Measurements from ENCODE around the gene ABCA10.

The ABCA10 gene

GRCh38 chr17:69150333-69150732 lies 78.3 kb downstream of the ABCA10 start:
- DNase-seq: no peak

DNA sequence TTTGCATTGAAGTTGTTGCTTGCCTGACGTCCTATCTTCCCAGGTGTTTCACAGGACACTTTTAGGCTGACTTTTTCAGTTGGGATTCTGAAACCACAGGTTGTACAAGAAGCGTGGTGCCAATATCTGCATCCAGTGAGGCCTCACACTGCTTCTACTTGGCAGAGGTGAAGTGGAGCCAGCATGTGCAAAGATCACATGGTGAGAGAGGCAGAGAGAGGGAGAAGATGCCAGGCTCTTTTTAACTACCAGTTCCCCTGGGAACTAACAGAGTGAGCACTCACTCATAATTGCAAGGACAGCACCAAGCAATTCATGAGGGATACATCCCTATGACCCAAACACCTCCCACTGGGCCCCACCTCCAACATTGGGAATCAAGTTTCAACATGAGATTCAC lies 81.2 kb downstream of the ABCA10 start:
- DNase-seq: no peak

DNA sequence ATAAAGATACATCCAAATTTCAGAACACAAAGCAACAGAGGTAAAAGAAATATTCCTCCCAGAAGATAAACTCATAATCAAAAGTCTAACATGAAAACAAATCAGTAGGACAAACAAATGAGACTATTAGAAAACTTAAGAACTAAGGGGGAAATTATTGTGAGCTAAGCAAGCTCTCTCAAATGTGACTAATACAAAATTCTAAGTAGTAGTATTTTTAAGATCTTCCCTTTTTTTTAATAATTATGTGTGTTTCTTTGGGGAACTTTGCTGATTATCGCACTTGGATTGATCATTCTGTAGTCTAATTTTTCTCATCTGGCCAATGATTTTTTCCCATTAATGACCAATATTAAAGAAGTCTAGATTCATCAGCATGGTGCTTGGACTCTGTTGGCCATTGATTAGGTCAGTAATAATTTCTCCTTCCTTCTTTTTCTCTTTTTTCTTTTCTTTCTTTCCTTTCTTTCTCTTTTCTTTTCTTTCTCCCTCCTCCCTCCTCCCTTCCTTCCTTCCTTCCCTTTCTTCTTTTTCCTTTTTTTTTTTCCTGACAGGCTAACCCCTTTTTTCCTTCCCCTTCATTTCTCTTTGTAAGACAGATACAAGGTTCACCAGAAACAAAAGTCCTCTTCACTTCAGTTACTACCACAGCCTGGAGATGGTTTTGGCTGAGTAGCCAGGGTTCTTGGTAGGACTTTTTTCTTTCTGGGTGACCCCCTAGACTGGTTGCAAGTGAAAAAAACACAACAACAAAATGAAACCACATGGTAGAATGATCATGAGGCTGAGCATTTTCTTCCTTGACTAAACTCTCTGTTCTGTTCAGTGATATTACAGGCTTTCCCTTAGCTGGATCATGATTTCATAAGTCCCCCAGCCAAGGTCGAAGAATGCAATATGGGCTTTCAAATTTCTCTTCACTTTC lies 84.0 kb downstream of the ABCA10 start:
- DNase-seq: no peak

DNA sequence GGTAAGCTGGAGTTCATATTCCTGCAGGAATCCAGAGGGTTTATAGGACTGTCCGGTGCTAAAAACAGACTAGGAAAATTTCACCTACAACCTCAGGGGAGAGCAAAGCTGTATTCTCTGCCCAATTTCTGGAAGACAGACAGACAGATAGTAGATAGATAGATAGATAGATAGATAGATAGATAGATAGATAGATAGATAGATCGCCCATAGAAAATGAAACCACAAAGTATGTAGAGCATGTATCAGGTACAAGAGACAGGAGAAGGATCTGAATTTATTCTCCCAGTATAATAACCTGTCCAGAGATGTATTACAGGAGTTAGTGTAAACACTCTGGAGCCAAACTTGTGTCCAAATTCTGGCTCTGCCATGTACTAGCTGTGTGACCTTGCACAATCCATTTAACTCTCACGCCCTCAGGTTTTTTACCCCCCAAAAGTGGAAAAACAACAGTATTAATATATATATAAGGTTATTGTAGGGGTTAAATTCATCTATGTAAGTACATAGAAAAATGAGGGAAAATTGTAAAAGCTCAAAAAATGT lies 84.9 kb downstream of the ABCA10 start:
- DNase-seq: no peak

DNA sequence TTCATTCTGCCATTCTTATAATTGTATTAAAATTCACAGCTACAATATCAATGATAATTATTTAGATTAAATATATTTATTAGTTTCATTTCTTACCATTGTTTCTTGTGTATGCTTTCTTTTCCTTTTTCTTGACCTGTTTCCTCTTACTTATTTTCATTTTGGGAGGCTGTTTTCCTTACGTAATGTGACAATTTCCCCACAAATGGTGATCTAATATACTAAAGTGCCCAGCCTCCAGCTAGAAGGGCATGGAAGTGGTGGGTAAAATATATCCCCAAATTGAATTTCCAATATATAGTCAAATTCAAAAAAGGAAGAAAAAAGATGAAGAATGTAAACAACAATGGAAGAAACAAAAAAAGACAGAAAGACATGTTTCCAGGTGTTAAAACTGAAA lies 85.5 kb downstream of the ABCA10 start:
- no peak for DNase-seq

- no peak for DNase-seq
These were observed 86.3 kb downstream of the ABCA10 start for GRCh38 chr17:69142175-69142802.

DNA sequence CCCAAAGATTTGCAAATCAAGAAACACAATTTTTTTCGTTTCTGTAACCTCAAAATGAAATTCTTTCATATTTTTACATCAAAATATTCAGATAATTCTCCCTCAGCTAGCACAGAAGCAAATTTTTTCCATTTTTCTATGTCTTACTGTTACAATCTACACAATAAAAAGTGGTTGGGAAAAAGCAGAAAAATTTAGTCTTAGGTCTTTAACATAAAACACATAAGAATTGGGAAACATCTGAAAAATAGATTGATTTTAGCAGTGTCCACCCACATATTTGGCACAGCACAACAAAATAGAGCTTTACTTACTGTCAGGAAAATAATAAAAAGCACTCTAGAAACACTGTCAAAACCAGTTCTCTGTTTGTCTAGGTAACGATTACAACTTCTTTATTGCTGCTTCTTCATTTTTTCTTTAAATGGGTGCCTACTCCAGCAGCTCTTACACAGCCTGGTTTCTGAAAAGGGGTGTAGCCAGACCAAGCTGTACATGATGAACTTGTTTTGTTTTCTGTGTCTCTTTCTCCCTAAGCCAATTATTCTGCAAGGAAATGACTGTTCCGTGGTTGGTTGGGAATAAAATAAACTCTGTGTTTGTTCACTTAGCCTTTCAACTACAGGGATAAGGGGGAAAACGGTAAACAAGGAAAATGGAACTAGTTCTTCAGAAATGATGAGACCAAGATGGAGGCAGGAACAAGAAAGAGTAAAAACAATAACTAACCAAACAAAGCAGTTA lies 87.0 kb downstream of the ABCA10 start, which contains the start of gene ABCA6:
Gene ABCA6, minus strand, starts transcription at position 465 of the 744 bp plus-strand sequence. CDS start 1,192 bp downstream, outside the sequence.
- DNase-seq: no peak

DNA sequence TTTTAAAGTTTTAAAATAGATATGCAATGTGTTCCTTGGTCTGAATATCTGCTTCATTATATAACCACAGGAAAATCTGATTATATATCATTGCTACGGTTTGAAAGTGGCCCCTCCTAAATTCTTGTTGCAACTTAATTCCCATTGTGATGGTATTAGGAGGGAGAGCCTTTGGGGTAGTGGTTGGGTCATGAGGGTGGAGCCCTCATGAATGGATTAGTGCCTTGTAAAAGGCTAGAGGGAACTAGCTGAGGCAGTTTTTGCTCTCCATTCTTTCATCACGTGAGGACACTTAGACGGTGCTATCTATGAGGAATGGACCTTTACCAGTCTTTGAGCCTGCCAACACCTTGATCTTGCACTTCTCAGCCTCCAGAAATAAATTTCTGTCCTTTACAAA lies 94.5 kb downstream of the ABCA10 start:
- DNase-seq: no peak

- no peak for DNase-seq
These were observed 97.9 kb downstream of the ABCA10 start for GRCh38 chr17:69130627-69131296.

DNA sequence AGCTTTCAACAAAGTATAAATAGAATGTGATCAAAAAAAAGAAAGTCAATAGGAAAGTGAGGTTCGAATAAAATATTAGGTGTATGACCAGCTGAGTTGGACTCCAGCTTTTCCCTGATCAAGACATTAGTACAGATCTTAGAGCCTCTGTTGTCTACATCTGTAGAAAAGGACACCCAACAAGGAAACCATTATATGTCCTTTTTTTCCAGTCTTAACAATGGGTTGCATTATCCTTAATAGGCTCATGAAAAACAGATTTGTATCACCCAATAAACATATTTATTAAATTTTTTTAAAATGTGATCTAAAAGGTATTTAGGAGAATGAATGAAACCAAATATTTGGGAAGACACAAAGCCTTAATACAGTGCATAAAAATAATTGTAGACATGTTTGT lies 105.0 kb downstream of the ABCA10 start:
- no peak for DNase-seq

GRCh38 chr17:69122065-69122464 lies 106.6 kb downstream of the ABCA10 start:
- no peak for DNase-seq

GRCh38 chr17:69117855-69118784 lies 110.5 kb downstream of the ABCA10 start:
- DNase-seq: no peak

DNA sequence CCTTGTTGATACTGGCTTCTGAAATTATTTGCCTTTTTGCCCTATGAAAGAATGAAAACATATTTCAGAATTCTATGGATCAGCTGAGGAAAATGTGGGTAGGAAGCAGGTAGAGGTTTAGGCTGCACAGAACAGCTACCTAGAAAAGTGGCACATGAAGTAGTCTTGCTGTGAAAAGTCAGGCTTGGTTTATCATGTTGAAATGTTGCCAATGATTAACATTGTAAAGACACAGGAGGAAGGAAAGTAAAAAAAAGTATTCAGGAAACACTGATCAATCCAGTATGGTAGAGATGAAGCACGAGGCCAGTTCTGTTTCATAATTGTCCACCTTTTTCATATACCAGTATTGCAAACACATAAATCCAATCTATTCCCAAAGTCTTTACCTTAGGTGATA lies 116.8 kb downstream of the ABCA10 start:
- no peak for DNase-seq

DNA sequence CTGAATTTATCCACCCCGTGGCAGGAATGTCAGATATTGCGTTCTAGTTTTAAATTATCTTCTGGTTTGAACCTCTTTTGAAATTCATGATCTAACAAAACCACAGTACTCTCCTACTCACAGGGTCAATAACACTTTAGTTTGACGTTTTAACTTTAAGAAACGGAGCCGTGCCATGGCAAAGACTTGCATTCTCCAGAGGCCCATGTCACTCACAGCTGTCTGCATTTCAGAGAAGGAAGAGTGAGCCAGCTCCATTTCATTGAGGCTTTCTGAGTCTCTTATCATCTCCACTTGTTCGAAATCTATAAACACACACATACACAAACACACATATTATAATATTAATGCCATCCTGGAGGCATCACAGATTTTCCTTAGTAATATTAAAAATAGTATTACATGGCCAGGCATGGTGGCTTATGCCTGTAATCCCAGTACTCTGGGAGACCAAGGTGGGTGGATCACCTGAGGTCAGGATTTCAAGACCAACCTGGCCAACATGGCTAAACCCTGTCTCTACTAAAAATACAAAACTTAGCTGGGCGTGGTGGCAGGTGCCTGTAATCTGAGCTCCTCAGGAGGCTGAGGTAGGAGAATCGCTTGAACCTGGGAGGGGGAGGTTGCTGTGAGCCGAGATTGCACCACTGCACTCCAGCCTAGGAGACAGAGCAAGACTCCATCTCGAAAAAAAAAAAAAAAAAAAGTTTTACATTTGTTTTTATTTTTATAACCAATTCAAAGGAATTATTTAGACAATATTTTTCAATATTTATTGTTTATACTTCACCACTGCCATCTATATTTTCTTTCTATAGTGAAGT lies 122.5 kb downstream of the ABCA10 start:
- no peak for DNase-seq

DNA sequence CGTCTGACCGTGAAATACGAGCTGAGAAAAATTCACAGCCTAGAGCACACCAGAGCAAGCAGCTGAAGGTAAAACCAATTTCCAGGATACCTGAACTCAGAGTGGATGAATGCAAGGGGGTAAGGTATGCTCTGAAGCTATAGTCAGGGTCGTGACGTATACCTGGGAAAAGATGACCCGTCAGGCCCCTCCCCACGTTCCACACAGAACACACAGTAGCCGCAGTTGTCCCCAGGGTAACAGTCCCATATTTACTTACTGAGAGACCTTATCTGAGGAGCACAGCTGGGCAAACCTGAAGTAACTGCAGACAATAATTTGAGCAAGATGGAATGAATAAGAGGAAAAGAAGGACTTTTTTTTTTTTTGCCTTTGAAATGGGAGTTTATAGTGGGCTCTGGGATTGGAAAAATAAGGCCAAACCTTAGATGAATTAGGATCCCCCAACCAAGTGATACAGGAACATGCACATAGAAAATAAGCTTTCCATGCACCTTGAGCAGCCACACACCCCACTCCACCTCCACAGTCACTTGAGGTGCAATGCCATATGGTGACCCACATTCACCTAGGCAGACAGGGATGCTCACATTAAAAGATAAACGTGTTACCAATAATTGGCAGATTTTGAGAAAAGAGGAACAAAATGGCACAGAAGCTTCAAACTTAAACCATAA lies 124.9 kb downstream of the ABCA10 start:
- DNase-seq: no peak

- no peak for DNase-seq
These were observed 130.0 kb downstream of the ABCA10 start for GRCh38 chr17:69098625-69099024.
